Occipital lobe (tissue), 2 donors: ENCODE measurements around the gene ATG101. TPM values are rescaled to one million over a fixed set of nuclear protein-coding genes. Genes with fewer than 3 reads are reported as not detected.
"Not testable (repeated sequence)": the region's sequence is repeated elsewhere in the genome, so short reads cannot be mapped to it uniquely, and the experiment has no call there.

Experiments
- DNase-seq: peaks from one replicate; lab custom pipeline; 2025; lab: John Stamatoyannopoulos, UW
- total RNA-seq: library from RNA; depleted of rRNA; stranded (reverse); fragments of >200 nt; gene quantifications from one replicate; pipeline ENCODE4 v1.2.3, GENCODE V29; 2014

ATG101 gene
- total RNA-seq, 1 donor from 2014 or later = 19.5 TPM

DNA sequence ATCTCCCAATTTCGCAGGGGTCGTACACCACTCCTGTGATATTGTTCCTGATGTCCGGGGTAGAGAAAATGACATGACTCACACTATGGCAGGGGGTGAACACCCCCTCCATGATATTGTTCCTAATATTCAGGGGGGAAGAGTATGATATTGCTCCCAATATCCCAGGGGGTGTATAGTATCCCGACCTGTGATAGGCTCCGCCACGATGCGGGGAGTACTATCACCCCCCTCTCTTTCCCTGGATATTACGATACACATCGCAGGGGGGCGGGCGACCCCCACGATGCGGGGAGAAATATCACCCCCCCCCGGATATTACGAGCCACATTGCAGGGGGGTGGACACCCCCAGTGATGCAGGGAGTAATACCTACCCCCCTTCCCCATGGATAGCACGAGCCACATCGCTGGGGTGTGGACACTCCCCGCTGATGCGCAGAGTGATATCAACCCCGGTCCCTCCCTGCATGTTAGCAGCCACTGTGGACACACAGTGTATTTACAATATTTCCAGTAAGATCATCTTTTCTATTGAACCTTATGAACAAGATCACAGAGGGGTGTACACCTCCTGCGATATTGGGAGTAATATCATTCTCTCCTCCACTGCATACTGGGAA lies 27.4 kb downstream of the ATG101 start:
- DNase-seq = no peak

DNA sequence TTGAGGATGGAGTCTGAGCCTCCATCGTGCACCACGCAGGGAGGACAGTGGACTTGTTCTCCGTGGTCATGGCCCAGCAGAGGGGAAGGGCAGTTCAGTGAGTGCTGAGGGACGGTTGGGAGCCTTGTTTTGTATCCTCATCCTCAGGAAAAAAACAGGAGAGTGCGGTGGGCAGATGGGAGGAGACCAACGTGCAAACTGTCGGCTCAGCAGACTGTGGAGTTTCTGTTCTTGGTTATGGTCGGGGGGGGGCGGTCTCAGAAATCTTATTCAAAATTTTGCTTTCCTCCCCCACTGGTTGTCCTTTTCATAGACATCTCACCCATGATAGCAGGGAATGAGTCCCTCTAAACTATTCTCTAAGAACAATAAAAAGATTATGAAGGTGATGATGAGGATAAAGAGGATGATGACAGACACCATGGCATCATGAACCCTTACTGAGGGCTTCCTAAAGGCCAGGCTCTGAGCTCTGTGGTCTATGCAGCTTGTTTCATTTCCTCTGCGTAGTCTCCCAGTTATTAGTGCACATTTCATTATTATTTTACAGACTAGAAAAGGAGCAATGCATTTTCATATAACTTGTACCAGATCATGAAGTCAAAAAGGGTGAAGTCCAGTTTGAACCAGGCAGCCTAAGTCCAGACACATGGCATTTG lies 34.8 kb downstream of the ATG101 start:
- DNase-seq = not testable (repeated sequence)

DNA sequence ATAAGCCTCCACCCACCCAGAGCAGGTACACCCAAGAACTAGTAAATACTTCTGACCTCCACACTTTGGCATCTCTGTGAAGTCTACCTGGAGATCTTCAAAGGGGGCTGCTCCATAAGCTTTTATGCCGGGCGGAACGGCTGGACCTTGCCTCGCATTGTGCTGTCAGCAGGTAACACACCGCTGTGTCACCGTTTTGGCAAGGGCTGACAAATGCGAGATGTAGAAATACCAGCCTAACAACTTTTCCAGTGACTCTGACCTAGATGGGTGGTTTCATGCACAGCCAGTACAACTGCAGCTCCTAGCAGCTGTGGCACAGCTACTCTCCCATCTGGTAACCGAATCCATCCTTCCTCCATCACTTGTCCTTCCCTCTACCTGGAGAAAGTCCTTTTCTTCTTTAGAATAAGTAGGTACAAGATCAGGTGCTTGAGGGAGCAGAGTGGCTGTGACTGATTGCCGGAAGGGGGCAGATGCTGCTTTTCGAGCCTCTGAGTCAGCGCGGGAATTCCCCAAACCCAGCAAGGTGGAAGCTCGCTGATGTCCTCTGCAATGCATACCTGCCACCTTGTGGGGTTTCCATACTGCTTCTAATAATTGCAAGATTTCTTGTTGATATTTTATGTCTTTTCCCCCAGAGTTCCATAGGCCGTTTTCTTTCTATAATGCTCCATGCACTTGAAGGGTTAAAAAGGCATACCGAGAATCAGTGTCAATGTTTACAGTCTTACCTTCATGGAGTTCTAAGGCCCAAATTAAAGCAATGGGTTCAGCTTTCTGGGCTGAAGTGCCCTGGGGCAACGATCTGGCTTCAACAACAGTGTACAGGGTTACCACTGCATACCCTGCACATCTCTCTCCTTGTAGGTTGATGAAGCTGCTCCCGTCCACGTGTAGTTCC lies 46.7 kb downstream of the ATG101 start:
- DNase-seq = not testable (repeated sequence)

DNA sequence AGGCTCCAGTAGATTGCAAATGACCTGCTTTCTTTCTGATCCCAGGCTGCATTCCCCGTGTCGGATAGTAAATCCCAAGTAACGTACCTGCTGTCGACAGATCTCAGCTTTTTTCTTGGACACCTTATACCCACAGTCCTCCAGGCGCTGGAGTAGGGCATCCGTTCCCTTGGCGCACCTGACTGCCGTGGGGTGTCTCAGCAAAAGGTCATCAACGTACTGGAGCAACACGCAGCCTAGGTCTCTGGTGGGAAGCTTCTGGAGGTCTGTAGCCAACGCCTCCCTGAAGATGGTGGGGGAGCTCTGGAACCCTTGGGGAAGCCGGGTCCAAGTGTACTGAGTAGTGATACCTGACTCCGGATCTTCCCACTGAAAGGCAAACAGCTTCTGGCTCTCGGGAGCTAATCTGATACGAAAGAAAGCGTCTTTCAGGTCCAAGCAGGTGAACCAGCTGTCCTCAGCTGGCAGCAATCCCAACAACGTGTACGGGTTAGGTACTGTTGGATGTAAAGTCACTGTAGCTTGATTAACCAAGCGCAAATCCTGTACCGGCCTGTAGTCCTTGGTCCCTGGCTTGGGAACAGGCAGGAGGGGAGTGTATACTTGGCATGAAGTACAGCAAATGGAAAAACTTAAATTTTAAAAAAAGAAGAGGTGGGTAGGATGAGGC lies 48.2 kb downstream of the ATG101 start:
- DNase-seq = not testable (repeated sequence)

DNA sequence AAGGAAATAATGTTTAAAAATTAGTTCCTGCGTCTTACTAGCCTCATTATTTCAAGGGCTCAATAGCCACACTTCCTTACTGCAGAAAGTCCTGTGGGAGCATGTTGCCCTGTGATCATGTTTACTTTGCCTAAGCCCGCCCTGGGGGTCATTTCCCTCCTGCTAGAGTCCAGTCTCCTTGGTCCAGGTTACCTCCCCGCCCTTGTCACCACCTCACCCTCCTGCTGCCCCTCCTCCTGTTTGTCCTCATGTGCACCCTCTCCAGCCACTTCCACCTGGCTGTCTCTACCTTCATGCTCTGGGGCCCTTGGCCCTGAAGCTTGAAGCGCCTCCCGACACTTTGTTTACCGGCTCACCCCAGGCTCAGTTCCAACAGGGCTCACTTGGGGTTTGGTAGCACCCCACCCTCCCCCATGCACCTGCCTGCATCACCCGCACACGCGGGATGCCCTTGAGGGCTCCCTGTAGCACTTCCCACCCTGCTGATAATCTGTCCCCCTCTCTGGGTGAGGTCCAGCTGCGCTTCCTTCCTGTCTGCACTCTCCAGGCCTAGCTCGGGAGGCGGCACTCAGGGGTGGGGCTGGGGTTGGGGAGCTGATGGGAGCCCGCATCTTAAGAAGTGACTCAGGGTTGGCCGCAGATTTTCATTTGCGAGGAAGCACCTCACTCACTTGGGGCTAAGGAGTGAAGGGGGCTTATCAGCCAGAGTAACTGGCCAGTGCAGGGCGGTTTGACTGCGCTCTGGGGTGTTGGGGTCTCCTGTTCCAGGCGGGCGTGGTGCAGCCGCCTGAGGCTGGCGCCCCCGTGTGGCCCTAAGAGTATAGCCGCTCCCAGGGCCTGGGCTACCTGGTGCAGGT lies 49.8 kb downstream of the ATG101 start:
- DNase-seq = no peak

DNA sequence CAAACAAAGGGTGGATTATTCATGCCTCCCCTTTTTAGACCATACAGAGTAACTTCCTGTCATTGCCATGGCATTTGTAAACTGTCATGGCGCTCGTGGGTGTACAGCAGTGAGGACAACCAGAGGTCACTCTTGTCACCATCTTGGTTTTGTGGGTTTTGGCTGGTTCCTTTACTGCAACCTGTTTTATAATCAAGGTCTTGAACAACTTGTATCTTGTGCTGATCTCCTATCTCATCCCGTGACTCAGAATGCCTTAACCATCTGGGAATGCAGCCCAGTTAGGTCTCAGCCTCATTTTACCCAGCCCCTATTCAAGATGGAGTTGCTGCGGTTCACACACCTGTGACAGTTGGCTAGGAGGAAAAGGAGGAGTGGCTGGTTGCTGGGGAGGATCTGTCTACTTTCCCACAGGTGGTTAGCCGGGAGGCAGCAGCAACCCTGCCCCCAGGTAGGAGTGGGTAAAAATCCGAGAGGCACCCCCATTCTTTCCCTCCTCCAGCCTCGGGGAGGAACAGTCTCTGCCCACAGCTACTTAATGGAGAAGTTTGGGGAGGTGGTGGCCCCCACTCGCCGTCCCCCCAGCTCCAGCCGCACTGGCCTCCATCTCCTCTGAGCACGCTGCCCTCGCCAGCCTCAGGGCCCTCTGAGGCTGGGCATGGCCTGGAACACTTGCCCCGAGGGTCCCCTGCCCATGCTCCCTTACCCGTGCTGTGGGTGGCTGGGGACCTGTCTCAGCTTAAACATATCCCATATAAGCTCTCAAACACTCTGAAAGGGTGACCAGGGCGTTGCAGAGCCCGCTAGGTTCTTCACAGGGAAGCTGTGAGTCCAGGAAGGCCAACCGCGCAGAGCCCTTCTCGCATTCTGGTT lies 51.4 kb downstream of the ATG101 start:
- no peak for DNase-seq

DNA sequence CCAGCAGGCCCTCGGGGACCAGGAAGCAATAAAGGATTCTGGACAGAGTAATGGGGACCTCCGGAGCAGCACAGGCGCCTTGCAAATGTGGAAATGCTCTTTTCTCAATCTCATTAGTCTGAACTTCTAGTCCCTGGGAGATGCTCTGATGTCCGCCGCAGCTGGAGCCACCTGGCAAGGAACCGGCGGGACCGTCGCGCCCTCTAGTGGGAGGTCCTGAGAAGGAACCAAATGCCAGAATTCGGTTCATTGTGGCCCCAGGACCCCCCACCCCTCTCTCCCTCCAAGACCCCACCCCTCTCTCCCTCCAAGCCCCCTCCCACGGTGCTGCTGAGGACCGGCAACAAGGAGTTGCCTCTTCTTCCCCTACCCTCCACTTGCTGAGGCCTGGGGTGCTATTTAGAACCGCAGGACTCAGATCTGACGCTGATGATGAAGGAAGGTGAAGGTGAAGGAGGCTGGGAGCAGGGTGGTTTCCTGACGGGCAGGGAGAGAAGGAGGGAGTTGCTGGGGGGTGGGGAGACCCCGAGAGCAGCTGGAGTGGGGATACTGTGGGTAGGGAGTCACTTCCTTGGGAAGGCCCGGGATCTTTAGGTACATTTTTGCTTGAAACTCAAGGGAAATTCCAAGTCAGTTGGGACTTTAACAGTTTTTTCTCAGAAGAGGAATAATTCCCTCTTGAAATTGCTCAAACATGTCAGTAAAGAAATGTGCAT lies 52.2 kb downstream of the ATG101 start:
- peak; percentile 13 for DNase-seq

DNA sequence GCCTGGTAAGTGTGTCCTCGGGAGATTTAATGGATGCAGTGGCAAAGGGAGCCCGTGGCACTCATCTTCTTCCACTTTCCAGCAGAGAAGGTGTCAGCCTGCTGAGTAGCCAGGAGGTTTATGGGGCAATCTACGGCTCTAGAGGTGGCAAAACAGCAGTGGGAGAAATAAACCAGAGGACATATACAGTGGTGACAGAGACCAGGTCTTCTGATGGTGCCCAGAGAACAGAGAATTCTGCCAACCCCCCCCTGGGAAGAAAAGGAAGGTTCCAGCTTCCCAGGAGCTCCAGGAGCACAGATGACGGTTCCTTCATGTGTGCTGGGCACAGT lies 52.7 kb downstream of the ATG101 start:
- DNase-seq = no peak

DNA sequence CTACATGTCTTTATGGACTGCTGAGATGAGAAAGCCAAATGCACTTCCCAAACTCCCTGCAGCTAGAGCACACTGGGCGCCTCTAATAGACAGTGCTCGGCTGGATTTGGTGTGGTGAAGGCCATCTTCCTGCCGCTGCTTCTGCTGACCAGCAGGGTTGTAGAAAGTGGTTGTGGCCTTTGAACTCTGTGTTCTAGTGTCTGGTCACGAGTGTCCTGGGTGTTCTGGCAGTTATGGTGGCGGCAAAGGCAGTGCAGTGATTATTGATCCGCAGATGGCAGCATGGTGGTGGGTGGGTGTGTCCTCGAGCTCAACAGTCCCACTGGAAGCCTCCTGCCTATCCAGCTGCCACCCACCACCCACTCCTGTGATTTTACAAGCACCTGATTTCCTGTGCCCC lies 53.1 kb downstream of the ATG101 start:
- no peak for DNase-seq

DNA sequence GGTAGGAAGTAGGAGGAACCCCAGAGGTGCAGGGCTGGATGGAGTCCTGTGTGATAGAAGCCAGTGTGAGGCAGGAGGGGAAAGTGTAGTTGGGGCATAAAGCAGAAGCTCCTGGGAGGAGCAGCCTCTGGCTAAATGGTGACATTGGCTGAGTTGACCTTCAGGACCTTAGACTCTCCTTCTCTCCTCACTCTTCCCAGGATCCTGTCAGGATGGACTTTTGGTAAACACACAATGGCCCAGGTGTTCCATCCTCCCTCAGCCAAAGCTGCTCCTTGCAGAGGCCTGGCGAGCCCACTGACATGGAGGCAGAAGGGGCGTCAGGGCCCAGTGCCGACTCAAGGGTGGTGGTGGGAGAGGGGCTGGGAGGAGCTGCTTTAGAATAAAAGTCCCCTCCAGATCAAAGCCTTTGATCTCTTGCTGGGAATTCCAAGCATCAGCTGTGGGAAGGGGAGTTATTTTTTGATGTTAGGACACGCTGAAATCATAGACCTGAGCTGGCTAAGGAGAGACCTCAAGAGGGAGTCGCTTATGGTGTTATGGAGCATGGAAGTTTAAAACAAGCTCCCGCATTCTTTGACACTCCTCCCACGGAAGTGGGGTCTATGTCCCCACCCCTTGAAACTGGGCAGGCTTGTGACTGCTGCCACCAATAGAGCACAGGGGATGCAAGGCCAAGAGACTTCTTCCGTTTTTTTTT lies 53.9 kb downstream of the ATG101 start:
- DNase-seq = no peak

DNA sequence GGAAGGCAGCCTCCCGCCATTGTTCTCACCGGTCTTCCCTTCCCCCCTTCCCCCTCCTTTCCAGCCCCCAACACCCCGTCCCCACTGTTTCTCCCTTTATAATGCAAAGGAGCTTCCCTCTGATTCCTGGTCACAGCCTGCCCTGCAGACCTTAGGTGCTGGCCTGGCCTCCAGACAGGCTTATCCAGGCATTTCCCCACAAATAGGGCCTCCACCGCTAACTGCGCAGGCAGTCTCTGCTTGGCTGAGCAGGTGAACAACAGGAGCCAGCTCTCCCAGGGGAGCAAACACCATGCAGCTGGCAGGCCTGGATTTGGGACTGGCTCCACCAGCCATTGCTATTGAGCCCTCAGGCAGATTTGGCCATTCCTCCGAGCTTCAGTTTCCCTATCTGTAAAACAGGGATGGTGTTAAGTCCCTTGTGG lies 55.7 kb downstream of the ATG101 start:
- no peak for DNase-seq

DNA sequence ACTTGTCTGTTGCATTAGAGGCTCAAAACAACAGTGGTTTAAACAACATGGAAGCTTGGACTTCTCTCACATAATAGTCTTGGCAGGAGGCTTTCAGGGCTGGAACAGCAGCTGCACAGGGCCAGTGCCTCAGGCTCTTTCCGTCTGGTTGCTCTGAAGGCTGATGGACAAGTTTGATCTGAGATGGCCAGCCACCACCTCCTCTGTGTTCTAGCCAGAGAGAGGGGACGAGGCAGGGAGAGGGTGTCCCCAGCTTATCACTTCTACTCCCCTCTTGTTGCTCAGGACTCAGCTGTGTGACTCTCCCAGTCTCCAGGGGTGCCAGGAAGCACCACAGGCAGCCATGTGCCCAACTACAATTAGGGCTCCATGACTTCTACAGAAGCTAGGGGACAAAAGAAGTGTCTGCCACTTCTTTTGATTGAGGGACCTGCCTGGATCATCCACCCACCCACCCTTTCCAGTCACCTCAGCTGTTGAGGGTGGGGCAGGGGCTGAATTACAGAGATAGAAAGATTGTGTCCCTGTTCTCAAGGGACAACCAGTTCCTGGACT lies 56.3 kb downstream of the ATG101 start:
- no peak for DNase-seq

Other genes with a start within 250 kb of the ATG101 start
- 0.47 TPM for gene FIGNL2, start 221.3 kb upstream of the ATG101 start, total RNA-seq
- gene ANKRD33, start 181.9 kb upstream of the ATG101 start, total RNA-seq = not detected
- 11.5 TPM for gene ACVRL1, start 162.5 kb upstream of the ATG101 start, total RNA-seq
- gene ACVR1B, start 118.3 kb upstream of the ATG101 start, total RNA-seq = 43.2 TPM
- gene TAMALIN, start 63.0 kb upstream of the ATG101 start, total RNA-seq = 1.6 TPM
- gene NR4A1, start 18.5 kb upstream of the ATG101 start, total RNA-seq = 5.8 TPM
- not detected for gene SMIM41, start 9.7 kb downstream of the ATG101 start, total RNA-seq
- not detected for gene KRT80, start 122.0 kb downstream of the ATG101 start, total RNA-seq
- gene KRT7, start 163.3 kb downstream of the ATG101 start, total RNA-seq = not detected
- gene KRT86, start 204.7 kb downstream of the ATG101 start, total RNA-seq = 0.16 TPM
- not detected for gene KRT81, start 221.6 kb downstream of the ATG101 start, total RNA-seq